ENCODE measurements around the gene RAMACL.

The RAMACL gene

GRCh38 chr6:166579237-166579850 lies 7.1 kb downstream of the RAMACL start:
- DNase-seq = no peak

DNA sequence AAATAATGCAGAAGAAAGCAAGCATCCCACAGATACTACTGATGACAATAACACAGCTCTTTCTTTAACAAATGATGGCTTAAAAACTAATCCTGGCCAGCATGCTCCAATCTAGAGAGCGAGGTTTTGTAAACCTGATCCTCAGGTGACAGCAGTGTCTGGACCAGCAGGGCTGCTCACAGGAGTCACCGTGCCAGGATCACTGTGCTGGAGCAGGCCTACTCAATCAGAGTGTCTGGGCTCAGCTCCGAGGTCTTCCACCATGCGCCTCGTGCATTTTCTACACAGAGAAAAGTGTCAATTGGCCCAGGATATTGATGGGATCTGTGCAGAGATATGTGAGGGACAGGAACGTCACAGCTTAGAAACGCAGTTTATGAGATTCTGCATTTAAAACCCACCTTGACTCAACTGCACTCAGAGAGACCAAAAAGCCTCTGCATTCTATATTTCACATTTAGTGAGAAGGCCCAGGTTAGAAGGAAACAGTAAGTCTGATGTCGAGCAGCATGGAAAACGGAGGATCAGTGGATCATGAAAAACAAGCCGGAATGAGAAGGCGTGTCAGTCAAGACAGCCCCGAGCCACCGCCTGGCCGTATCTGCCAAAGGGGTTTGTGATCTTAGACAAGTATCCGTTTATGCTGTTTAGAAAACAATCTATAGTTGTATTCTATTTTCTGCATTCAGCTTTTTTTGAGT lies 7.8 kb downstream of the RAMACL start:
- H3K27me3 ChIP-seq = no peaks in the 10 kb centered on the region
- no peaks in the 10 kb centered on the region for H3K4me1 ChIP-seq
- no peaks in the 10 kb centered on the region for H3K9me3 ChIP-seq
- no peak overlapping the region for H3K4me3 ChIP-seq (ENCODE audit: low read depth, low read length)
- H3K36me3 ChIP-seq = 0 out of 2 replicates have a peak, but pooled peaks cover 2% of the 10 kb centered on the region
- no peak for DNase-seq
- no peak for TF ChIP-seq CTCF (IDR thresholded peaks at IDR 0.05; ENCODE audit: low read depth, low read length)

More at GRCh38 chr6:166579237-166579850, 7.1 kb downstream of the RAMACL start:
- no peak for TF ChIP-seq CTCF (IDR thresholded peaks at IDR 0.05; ENCODE audit: low read depth, low read length)
- no peaks in the 10 kb centered on the region for H3K4me1 ChIP-seq
- no peak overlapping the region for H3K4me3 ChIP-seq (ENCODE audit: low read depth, low read length)
- no peaks in the 10 kb centered on the region for H3K27me3 ChIP-seq
- no peaks in the 10 kb centered on the region for H3K9me3 ChIP-seq
- H3K36me3 ChIP-seq = 0 out of 2 replicates have a peak, but pooled peaks cover 2% of the 10 kb centered on the region

GRCh38 chr6:166575205-166575604 lies 11.3 kb downstream of the RAMACL start:
- Histone ChIP-seq H3K4me1 (peaks cover 8% of the 10 kb centered on the region), H3K36me3 (0 out of 2 replicates have a peak, but pooled peaks cover 2% of the 10 kb centered on the region), H3K9me3 (no peaks in the 10 kb centered on the region), H3K27me3 (no peaks in the 10 kb centered on the region), H3K4me3 (ENCODE audit: low read depth, low read length) (no peak overlapping the region)
- DNase-seq = no peak
- TF ChIP-seq CTCF (IDR thresholded peaks at IDR 0.05; ENCODE audit: low read depth, low read length) = no peak

DNA sequence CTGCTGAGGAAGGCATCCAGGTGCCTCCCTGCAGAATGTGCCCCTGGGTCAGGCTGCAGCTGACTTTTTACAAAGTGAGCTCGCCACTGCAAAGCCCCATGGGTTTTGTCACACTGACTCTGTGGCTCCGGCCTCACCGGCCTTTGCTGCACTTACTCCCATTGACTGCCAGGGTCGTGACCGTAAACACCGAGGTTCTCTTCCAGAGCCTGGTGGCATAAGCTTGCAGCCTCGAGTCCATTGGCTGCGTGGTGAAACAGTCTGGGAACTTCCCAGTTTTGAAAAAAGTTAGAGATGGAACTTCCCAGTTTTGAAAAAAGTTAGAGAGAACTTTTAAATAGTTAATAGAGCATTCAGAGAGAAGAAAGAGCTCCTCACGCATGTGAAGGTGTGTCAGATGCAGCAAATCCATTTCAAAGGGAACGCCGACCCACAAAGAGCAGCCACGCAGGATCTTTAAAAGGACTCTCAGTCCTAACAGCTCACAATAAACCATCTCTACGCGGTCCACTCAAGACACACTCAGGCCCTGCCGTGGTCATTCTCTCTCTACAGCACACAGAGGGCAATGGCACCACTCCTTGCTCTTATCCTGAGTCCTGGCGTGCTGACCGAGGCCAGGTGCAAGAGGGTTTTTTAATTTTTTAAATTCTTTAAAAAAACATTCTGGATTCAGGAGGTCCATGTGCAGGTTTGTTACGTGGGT lies 12.8 kb downstream of the RAMACL start:
- Histone ChIP-seq H3K9me3 (no peaks in the 10 kb centered on the region), H3K4me3 (ENCODE audit: low read depth, low read length) (no peak overlapping the region), H3K27me3 (no peaks in the 10 kb centered on the region), H3K36me3 (0 out of 2 replicates have a peak, but pooled peaks cover 2% of the 10 kb centered on the region), H3K4me1 (peaks cover 8% of the 10 kb centered on the region)
- TF ChIP-seq CTCF (IDR thresholded peaks at IDR 0.05; ENCODE audit: low read depth, low read length) = no peak
- DNase-seq = no peak

DNA sequence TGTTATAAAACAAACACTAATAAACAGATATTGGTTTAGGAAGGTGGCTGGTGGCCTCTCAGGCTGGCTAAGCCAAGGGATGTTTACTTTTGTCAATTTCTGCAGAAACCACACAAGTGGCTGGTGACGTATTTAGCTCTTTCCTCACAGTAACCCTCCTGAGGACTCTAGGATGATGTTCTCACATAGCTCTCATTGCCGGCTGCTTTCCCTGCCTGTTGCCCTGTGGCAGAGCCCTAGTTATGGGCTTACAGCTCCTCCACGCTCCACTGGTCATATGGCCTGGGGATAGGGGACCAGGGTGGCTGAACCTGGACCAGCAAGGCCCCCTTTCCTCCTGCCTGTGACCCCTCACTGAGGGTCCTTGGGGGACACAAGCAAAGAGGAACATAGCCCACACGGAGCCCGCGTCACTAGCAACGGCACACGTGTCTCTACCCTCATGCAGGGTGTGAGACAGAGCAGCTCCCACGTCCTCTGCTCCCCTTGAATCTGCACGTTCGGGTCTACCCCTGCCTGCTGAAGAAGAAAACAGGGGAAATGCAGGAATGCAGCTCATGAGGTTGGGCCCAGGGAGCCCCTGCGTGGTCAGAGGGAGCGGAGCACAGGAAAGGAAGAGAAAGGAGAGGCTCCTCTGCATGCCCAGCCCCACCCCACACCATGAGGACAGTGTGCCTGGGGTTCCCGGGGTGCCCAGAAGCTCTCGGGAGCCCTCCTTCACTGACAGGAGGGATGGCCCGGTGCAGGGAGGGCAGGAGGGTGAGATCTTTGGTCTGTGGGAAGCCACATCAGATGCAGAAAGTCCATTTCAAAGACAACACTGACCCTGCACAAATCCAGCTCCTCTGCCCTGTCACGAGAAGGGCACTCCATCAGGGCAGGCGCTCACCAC lies 13.9 kb downstream of the RAMACL start:
- no peaks in the 10 kb centered on the region for H3K9me3 ChIP-seq
- H3K27me3 ChIP-seq = no peaks in the 10 kb centered on the region
- H3K4me3 ChIP-seq (ENCODE audit: low read depth, low read length) = no peak overlapping the region
- DNase-seq = peak; percentile 37
- 0 out of 2 replicates have a peak, but pooled peaks cover 2% of the 10 kb centered on the region for H3K36me3 ChIP-seq
- H3K4me1 ChIP-seq = peaks cover 8% of the 10 kb centered on the region
- no peak for TF ChIP-seq CTCF (IDR thresholded peaks at IDR 0.05; ENCODE audit: low read depth, low read length)

All from BE2C (cell line).